ENCODE data around the gene ZNF487. TPM values are rescaled to one million over a fixed set of nuclear protein-coding genes. Genes with fewer than 3 reads are reported as not detected.

ZNF487 gene
- total RNA-seq, result 10 to 100 TPM in 3 of 4 donors, 1 to 10 TPM in 1; 7.3 to 23.7 (median 18.3) TPM

DNA sequence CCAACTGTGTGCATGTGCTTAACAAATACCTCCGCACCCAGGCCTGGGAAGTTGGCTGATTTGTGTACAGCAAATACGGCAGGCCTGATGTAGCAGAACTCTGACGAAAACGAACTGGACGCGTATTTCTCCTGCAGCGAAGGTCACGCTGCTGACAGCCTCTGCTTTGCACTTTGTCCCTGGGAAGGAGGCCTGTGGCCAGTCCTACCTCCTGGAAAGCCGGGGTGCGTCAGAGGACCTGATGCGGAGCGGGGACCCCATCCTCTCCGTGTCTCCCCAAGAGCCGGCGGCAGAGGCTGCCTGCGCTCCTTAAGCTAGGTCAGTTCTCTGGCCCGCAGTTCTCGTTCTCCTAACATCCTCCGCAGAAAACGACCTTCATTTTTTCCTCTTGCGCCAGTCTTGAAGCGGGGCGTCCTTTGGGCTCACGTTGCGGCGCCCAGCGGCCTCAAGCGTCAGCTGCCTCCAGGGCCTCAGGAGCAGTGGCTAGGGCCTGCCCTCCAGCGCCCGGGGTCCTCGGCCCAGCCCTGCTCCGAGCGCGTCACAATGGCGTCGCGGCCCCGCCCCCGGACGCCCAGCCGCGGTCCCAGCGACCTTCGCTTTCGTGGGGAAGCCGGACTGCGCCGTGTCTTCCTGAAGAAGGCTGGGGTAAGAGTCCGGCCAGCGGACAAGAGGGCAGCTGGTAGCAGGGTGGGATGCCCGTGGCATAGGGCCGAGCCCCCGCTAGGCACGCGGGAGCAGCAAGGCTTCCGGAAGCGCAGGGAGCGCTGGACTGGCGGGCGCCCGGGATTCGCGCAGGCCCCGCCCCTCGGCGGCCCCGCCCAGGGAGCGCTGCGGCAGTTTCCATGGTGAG is at the start of gene ZNF487:
Gene ZNF487 (plus strand): TSS at position 821 of the 850 bp plus-strand sequence. CDS start 38,703 bp downstream, outside the sequence.
- H3K9me3 ChIP-seq, result no peaks in the 10 kb centered on the region
- H3K4me3 ChIP-seq, result peak within 1 kb of the TSS; percentile 54 to 88 (median 77)
- TF ChIP-seq EP300 (IDR thresholded peaks at IDR 0.05), result peak; percentile 28 to 97
- TF ChIP-seq, protein P1, sequence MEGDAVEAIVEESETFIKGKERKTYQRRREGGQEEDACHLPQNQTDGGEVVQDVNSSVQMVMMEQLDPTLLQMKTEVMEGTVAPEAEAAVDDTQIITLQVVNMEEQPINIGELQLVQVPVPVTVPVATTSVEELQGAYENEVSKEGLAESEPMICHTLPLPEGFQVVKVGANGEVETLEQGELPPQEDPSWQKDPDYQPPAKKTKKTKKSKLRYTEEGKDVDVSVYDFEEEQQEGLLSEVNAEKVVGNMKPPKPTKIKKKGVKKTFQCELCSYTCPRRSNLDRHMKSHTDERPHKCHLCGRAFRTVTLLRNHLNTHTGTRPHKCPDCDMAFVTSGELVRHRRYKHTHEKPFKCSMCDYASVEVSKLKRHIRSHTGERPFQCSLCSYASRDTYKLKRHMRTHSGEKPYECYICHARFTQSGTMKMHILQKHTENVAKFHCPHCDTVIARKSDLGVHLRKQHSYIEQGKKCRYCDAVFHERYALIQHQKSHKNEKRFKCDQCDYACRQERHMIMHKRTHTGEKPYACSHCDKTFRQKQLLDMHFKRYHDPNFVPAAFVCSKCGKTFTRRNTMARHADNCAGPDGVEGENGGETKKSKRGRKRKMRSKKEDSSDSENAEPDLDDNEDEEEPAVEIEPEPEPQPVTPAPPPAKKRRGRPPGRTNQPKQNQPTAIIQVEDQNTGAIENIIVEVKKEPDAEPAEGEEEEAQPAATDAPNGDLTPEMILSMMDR (IDR thresholded peaks at IDR 0.05), result peak in 3 of 5 experiments; percentile 21 to 46 (median 35)
- peak; percentile 82 to 91 for TF ChIP-seq POLR2A (IDR thresholded peaks at IDR 0.05)
- H3K36me3 ChIP-seq, result peaks cover 0 to 7% (median 0%) of the 10 kb centered on the region in 3 donors
- H3K27me3 ChIP-seq, result no peaks in the 10 kb centered on the region
- peak within 1 kb of the TSS; percentile 94 to 100 (median 98) for H3K27ac ChIP-seq
- peak; percentile 73 to 79 for DNase-seq (ENCODE audit: low spot score in 2 of 2)
- WGBS, 2 donors, result 1% methylated on average over 50 to 69 of the region's 69 CpGs
- H3K4me1 ChIP-seq, result peaks cover 0 to 22% (median 5%) of the 10 kb centered on the region in 4 donors

DNA sequence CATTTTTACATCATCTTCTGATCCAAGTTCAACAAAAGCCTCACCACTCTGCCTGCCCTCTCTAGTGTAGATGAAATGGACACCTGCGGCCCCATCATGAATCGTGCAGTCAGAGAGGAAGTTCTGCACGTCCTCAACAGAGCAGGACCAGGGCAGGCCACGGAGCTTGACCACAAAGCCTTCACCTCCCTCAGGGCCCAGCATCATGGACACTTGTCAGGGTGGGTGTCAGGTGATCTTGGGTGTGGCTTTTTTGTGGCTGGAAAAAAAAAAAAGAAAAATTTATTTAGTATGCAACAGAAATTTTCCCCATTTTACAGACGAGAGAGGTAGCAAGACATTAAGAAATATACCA is 49.3 kb upstream of the ZNF487 start:
- TF ChIP-seq EP300 (IDR thresholded peaks at IDR 0.05) (no peak), POLR2A (IDR thresholded peaks at IDR 0.05) (no peak)
- TF ChIP-seq, protein P1 (IDR thresholded peaks at IDR 0.05), result no peak
- 68 to 74% methylated on average over 5 of the region's 5 CpGs for WGBS, 2 donors
- Histone ChIP-seq H3K27ac (no peak overlapping the region), H3K9me3 (no peaks in the 10 kb centered on the region), H3K36me3 (peaks cover 4 to 83% (median 34%) of the 10 kb centered on the region in 3 donors), H3K4me1 (peaks cover 0 to 37% (median 3%) of the 10 kb centered on the region in 4 donors), H3K27me3 (no peaks in the 10 kb centered on the region), H3K4me3 (no peak overlapping the region)
- DNase-seq (ENCODE audit: low spot score in 2 of 2), result no peak

DNA sequence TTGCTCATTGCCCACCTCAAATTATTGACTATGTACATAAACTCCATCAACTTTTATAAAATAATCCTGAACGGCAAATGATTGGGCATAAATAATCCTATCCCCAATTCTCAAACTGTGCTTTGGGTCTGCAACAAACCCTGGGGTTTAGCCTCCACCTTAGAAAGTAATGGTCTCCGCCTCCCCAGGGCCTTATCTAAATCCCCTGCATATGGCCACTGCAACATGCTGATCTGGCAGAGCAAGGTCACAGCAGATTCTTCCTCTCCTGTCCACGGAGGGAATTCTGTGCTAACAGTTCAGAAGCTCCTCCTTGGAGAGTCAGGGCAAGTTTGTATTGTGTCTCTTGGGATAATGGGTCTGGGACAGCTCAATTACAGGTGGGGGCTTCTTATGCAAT is 47.0 kb upstream of the ZNF487 start:
- TF ChIP-seq, protein P1 (IDR thresholded peaks at IDR 0.05), result no peak
- TF ChIP-seq POLR2A (IDR thresholded peaks at IDR 0.05), result no peak
- TF ChIP-seq EP300 (IDR thresholded peaks at IDR 0.05), result no peak
- 61 to 63% methylated on average over 3 of the region's 3 CpGs for WGBS, 2 donors
- H3K27ac ChIP-seq, result no peak overlapping the region
- DNase-seq (ENCODE audit: low spot score in 2 of 2), result no peak
- H3K4me1 ChIP-seq, result peaks cover 0 to 59% (median 13%) of the 10 kb centered on the region in 4 donors
- H3K9me3 ChIP-seq, result no peaks in the 10 kb centered on the region
- H3K36me3 ChIP-seq, result peaks cover 4 to 97% (median 38%) of the 10 kb centered on the region in 3 donors
- H3K4me3 ChIP-seq, result no peak overlapping the region
- no peaks in the 10 kb centered on the region for H3K27me3 ChIP-seq

DNA sequence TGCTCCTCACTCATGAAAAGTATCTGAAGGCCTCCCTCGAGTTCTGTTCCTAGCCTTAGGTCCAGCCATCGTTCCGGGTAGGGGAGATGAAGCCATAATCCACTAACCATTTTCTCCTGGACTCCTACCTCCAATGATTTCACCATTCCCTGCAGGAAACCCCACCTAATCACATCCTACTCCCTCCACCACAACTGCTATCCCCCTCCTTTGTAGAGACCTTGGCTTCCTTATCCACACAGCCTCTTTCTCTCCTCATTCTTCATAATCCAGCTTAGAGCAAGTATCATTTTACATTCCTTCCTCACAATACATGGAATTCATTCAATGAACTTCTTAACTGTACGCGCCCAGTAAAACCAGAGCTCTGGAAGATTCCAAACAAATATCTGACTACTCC is 46.6 kb upstream of the ZNF487 start:
- H3K27me3 ChIP-seq, result no peaks in the 10 kb centered on the region
- peaks cover 4 to 96% (median 38%) of the 10 kb centered on the region in 3 donors for H3K36me3 ChIP-seq
- no peak for TF ChIP-seq POLR2A (IDR thresholded peaks at IDR 0.05)
- TF ChIP-seq, protein P1 (IDR thresholded peaks at IDR 0.05), result no peak
- no peak for TF ChIP-seq EP300 (IDR thresholded peaks at IDR 0.05)
- H3K9me3 ChIP-seq, result no peaks in the 10 kb centered on the region
- no peak overlapping the region for H3K27ac ChIP-seq
- H3K4me1 ChIP-seq, result peaks cover 0 to 64% (median 18%) of the 10 kb centered on the region in 4 donors
- H3K4me3 ChIP-seq, result no peak overlapping the region
- DNase-seq (ENCODE audit: low spot score in 2 of 2), result no peak
- 74 to 81% methylated on average over 5 of the region's 5 CpGs for WGBS, 2 donors

GRCh38 chr10:43390759-43391158 is 46.2 kb upstream of the ZNF487 start:
- WGBS, 2 donors, result 57 to 58% methylated on average over 7 of the region's 7 CpGs
- no peaks in the 10 kb centered on the region for H3K27me3 ChIP-seq
- DNase-seq (ENCODE audit: low spot score in 2 of 2), result no peak

More at GRCh38 chr10:43390759-43391158, 46.2 kb upstream of the ZNF487 start:
- TF ChIP-seq POLR2A (IDR thresholded peaks at IDR 0.05) (no peak), EP300 (IDR thresholded peaks at IDR 0.05) (peak in 1 of 2 donors; percentile 29)
- TF ChIP-seq, protein P1 (IDR thresholded peaks at IDR 0.05), result peak; percentile 19 to 67 (median 40)
- Histone ChIP-seq H3K4me1 (peaks cover 0 to 68% (median 20%) of the 10 kb centered on the region in 4 donors), H3K9me3 (no peaks in the 10 kb centered on the region), H3K27ac (peak overlapping the region in 2 of 4 donors; percentile 10 to 19), H3K36me3 (peaks cover 3 to 92% (median 38%) of the 10 kb centered on the region in 3 donors), H3K4me3 (no peak overlapping the region)
